ENCODE measurements around the gene PTPRN.
"Not testable (repeated sequence)": the region's sequence is repeated elsewhere in the genome, so short reads cannot be mapped to it uniquely, and the experiment has no call there.

The PTPRN gene

DNA sequence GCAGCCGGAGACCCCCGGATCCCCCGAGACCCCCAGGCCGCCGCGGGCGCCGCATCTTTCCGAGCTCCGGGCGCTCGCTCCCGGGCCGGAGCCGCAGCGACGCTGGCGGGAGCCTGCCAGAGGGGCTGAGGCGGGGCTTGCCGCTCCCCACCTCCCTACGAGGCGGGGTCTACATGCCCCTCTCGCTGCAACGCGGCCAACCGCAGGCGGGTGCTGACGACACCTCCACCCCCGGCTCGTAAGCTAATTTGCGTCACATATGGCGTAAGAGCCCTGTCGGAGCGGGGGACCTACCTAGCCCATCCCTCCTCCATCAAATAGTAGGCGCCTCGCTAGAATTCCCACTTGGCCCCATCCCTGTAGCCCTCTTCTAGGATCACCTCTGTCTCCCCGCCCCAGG, at the start of gene PTPRN:
Gene PTPRN (minus strand): TSS at position 124 of the 400 bp plus-strand sequence. CDS start 69 bp downstream, at position 55.
- no peak for DNase-seq (ENCODE audit: low read depth)

DNA sequence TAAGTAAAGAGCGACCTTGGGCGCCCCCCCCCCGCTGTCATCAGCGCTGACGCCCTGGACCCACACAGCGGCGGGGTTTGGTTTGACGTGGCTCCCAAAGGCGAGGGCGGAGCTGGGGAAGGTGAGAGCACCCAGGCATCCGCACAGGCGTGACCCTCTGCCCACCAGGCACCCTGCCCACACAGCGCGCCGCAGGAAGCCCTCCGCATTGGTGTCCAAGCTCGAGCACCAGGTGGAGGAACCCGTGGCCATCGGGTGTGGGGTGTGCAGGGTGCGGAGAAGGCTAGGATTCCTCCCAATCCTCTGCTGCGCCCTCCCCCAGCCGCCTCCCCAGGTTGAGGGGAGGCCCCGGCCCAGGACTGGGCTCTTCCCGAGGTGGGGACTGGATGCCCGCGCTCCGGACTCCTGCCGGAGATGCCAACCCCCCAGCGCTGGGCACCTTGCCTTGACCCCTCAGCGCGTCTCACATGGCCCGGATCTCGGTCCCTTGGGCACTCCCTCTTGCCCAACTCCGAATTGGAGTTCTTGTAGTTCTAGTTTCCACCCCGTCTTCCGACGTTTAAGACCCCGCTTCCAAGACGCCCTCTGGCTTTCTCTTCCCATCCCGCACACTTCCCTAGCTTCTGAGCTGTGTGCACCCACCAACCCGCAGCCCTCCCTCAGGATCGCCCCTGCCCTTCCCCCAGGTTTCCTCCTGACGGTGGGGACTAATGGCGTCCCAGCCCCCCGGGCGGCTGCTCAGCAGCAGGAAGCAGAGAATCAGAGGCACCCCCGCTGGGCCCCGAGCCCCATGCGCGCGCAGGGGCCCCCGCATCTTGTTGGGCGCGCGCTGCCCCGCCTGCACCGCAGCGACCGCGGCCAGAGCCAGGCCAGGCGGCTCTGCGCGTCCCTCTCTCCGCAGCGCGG, 49.2 kb upstream of the PTPRN start:
- DNase-seq (ENCODE audit: low read depth): no peak

DNA sequence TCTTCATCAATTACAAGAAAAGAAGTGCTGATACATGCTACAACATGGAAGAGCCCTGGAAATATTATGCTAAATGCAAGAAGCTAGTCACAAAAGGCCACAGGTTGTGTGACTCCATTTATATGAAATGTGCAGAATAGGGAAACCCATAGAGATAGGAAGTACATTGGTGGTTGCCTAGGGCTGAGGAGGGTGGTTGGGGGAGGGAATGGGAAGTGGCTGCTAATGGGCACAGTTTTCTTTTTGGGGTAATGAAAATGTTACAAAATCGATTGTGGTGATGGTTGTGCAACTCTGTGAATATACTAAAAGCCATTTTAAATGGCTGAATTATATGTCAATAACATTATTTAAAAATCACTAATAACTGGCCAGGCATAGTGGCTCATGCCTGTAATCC, 47.6 kb upstream of the PTPRN start:
- no peak for DNase-seq (ENCODE audit: low read depth)

DNA sequence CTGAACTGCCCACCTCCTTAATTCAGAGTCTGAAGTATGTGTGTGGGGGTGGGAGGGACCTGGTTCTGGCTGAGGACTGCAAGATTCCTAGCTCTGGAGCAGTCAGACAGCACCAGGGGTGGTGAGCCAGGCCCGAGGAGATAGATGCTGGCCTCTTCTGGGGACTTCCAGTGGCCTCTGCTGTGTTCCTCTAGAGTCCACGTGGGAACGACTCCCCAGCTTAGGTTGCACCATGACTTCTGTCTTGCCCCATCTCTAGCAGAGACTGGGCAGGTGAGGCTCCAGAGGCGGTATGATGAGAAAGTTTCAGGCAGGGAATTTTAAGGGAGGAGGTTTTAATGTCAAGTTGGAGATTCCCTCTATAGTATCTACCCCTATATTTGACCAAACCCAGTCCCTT, 45.4 kb upstream of the PTPRN start:
- no peak for DNase-seq (ENCODE audit: low read depth)

DNA sequence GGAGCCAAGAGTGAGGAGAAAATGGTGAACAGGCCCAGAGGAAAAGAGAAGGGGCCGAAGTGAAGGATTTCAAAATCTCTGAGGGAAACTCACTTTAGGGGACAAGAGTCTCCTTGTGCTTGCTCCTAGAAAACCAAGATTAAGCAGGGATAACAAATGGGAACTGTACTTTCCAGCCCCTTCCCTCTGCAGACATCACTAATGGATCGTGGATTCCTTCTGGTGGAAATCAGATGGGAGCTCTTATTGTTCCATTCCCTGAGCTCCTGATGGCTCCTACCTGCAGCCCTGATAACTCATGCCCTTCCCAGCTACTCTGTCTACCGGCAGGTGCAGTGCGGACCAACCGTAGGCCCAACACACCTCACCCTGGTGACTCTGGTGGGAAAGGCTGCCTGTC, 43.9 kb upstream of the PTPRN start:
- DNase-seq (ENCODE audit: low read depth): no peak

DNA sequence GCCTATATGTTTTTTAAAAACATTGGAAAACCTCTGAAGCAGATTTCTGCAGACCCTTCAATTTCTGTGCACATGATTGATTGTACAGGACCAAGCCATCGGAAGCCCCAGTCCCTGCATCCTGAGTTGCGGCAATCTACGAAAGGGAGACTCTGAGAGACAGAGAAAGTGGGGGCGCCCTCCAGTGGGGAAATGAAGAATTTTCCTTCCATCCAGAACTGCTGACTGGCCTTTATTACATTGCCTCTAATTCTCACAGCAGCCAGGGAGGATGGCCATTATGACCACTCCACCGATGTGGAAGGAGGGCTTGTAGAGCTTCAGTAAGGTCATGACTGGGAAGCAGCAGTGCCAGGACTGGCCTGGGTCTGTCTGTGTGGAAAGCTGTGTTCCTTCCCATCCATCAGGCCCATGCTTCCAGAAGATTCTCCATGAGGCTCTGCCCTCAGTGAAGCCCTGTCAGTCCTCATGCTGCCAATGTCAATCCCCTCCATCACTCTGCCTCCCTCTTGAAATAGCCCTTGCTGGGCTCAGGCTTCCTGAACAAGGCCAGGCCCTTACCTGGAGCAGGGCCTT, 43.3 kb upstream of the PTPRN start:
- DNase-seq (ENCODE audit: low read depth): no peak

DNA sequence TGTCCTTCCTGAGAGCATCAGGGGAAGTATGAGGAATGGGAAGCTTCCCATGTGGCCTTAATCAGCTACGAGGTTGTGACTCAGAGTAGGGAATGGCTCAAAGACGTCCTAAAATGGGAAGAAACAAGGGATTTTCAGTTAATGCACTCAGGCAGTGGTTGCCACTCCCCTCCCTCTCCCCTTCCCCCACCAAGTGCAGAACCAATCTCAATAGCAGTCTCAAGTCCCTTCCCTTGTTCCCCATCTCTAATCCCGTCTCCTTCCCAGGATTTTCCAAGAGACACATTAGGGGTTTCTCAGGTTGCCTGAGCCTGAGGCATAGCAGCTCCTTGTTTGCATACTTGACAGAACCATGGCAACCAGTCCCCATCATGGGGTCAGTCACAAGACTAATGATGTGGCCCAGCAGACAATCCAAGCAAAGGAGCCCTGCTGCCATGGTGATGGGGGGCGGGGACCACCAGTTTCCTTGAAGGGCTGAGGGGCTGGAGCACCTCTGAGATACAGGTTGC, 41.6 kb upstream of the PTPRN start:
- DNase-seq (ENCODE audit: low read depth): peak; percentile 61

DNA sequence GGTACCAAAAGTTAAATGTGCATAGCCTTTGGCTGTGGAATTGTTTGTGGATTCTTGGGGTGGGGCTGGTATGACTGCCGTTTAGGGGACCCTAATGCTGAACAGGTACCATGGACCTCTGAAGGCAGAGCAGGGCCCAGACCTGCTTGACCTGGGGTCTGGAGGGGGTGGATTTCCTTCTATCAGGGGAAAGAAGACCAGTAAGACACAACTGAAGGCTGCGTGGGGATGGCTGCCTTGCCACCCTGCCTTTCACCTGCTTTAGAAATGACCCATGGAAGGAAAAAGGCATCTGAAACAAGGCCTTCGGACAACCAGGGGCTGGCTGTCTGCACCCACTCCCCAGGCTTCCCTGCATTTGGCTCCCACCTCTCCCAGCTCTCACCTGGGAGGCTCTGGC, 41.0 kb upstream of the PTPRN start:
- no peak for DNase-seq (ENCODE audit: low read depth)

DNA sequence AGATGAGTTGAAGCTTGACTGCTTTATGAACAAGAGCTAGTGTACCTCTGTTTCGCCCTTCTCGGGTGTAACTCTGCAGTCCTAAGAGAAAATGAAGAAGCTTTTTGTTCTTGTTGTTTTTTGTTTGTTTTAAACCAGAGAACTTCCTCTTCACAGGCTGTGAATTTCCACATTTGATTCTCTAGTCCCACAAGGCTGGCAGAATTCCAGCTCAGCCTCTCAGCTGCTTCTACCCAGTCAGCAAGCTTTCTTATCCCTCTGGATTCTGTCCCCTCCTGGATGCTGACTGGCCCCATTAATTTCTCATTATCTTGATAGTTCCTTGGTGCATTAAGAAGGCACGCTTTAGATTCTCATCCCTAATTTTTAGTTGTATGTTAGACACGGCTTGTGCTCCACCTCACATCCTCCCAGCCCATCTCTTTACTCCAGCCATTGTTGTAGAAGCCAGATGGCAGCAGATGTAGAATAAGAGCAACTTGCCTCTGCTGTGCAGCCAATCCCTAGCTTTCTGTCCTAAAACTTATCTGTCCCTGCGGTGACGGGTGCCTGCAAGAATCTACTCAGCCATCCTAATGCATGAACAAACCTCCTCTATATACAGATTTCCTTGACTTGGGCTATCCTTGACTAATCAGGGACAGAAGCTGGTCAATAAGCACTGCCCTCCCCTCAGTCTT, 35.7 kb upstream of the PTPRN start:
- no peak for DNase-seq (ENCODE audit: low read depth)

DNA sequence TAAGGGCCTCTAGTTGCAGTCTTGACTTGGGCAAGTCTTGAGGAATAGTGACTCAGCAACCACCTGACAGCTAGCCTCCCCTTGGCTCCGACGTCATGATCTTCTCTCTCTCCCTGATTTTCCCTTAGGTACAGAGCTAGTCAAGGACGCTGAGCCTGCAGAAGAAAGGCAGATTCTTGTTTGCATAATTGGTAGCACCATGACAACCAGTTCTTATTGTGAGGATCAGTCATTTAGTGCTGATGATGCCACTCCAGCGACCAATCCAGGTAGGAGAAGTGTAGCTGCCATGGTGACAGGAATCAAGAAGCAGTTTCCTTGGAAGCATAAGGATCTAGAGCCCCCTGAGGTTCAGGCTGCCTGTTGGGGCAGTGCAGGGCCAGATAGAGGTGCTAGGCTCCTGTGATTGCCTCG, 26.2 kb upstream of the PTPRN start:
- no peak for DNase-seq (ENCODE audit: low read depth)

DNA sequence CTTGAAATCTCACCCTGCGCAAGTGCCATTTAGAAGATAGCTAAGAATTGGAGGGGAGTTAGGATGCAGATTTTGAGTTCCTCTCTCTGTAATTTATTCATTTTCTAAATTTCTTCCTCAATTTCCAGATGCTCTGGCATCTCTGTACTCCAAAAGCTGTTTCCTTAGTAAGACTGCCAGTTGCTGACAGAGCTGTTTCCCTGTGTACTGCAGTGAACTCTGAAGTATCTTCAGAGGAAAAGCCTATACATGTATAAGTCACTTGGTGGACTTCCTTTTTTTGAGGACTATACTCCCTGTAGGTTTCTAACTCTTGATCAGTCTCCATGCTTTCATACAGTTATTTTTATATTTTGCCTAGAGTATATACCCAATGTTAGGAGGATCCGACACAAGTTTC, 24.9 kb upstream of the PTPRN start:
- DNase-seq (ENCODE audit: low read depth): no peak

DNA sequence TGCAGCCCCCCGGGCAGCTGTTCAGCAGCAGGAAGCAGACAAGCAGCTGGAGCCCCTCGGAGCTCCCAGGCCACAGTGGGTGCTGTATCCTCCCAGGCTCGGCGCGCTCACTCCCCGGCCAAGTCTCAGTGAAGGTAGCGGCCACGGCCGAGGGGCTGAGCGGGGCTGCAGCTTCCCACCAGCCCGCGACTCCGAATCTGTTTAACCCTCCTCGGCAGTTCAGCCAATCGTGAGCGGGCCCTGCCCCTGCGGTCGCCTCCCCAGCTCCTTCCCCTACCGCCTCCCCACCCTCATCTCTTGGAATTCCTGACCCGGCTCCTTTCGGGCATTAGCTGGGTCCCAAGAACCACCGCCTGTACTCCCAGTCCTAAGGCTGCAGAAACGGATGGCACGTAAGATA, 23.3 kb upstream of the PTPRN start, which contains the start of gene RESP18:
Gene RESP18 (minus strand): TSS at position 203 of the 400 bp plus-strand sequence.
- DNase-seq (ENCODE audit: low read depth): no peak

DNA sequence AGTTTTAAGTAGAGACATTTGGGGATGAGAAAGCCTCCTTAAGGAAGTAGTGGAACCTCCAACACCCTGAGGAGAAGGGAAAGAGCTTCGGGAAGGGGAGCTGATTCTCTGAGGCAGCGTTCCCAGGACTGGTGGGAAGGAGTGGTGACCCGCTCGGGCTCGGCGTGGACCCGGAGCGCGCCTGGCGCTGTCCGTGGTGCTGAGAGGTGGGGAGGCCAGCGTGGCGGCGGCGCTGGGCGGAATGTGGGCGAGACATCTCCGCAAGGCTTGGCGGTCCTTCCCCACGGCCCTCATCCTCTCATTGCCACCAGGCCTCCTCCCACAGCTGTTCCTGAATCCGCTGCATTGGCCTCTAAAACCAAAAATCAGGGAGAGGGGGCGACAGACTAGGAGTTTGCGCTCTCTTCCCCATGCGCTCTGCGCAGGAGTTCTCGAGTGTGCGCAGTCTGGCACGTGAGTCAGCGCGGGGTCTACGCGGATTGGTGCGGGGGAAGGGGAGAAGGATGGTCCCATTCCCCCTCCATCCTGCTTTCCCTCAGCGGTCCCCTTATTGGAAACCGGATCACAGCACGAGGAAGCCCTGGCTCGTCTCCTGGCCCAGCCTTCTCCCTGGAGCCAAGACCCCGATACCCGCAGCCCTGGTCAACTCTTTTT, 22.5 kb upstream of the PTPRN start:
- no peak for DNase-seq (ENCODE audit: low read depth)

DNA sequence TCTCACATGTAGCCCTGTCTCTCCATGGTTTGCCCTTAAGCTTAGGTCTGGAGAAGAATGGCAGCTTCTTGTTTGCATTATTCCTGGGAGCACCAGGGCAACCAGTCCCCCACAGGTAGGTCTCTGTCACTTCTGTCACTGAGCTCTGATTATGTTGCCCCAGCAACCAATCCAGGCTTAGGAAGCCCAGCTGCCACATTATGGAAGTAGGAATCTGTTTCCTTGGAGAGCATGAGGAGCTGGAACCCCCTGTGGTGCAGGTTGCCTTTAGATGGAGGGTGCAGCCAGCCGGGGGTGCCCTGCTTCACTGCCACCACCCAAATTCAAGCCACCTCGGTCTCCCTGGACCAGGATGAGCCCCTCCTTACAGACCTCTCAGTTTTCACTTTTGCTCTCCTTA, 18.5 kb upstream of the PTPRN start:
- no peak for DNase-seq (ENCODE audit: low read depth)

DNA sequence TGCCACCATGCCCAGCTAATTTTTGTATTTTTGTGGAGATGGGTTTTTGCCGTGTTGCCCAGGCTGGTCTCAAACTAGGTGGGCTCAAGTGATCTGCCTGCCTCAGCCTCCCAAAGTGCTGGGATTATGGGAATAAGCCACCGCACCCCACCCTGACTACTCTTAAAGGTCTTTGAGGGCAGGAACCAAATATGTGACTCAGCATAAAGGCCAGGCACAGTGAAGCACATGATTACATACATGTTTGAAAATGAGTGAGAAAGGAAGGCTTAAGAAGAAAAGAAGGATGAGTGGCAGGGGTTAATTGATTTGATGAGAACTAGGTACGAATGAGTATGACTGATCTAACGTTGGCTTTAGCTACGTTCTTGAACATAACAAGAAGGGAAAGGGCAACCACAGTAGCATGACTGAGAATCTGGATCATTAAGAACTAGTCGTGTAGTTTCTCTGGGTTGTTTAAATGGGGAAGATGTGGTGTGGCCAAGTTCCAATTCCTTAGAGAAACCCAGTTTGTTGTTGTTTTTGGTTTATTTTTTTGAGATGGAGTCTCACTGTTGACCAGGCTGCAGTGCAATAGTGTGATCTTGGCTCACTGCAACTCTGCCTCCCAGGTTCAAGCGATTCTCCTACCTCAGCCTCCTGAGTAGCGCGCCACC, 16.6 kb upstream of the PTPRN start:
- no peak for DNase-seq (ENCODE audit: low read depth)

DNA sequence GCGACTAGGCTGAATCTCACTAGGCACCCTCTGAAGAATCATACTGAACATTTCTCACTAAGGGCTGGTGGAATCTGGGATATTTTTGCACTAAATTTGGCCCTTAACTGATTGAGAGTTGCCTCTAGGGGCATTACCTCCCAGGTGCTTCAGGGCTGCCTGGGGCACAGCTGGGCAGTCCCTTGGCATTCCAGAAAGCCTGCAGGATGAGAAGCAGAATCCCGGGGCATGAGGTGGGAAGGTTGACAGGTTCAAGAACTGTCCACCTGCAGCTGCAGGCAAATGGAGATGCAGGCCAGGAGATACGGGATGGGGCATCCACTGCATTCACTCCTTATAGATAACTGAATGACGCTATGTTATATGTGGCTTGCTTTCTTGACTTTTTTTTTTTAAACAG, 15.9 kb upstream of the PTPRN start:
- DNase-seq (ENCODE audit: low read depth): no peak

DNA sequence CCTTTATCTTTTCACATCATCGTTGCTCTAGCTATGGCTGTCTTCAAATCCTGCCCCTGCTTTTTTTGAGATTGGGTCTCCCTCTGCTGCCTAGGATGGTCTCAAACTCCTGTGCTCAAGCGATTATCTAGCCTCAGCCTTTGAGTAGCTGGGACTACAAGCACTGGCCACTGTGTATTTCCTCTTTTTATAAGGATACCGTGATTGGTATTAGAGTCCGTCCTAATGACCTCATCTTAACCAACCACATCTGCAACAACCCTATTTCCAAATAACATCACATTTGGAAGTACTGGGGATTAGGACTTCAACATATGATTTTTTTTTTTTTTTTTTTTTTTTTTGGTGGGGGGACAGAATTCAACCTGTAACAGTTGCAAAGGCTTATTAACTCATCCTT, 14.2 kb upstream of the PTPRN start:
- DNase-seq (ENCODE audit: low read depth): no peak

DNA sequence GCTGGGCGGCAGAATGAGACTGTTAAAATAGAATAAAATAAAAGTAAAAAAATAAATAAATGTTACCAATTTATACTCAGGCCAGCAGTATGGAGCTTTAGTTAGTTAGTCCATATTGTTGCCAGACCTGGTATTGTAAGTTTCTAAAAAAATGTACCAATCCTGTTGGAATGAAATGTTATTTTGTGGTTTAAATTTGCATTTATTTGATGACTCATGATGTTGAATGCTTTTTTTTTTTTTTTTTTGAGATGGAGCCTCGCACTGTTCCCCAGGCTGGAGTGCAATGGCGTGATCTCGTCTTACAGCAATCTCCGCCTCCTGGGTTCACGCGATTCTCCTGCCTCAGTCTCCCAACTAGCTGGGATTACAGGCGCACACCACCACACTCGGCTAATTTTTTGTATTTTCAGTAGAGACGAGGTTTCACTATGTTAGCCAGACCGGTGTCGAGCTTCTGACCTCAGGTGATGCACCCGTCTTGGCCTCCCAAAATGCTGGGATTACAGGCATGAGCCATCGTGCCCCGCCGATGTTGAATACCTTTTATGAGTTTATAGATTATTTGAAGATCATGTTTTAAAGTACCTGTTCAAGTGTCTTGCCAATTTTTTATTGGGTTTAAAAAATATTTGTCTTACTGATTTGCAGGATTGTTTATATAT, 5.7 kb upstream of the PTPRN start:
- no peak for DNase-seq (ENCODE audit: low read depth)

DNA sequence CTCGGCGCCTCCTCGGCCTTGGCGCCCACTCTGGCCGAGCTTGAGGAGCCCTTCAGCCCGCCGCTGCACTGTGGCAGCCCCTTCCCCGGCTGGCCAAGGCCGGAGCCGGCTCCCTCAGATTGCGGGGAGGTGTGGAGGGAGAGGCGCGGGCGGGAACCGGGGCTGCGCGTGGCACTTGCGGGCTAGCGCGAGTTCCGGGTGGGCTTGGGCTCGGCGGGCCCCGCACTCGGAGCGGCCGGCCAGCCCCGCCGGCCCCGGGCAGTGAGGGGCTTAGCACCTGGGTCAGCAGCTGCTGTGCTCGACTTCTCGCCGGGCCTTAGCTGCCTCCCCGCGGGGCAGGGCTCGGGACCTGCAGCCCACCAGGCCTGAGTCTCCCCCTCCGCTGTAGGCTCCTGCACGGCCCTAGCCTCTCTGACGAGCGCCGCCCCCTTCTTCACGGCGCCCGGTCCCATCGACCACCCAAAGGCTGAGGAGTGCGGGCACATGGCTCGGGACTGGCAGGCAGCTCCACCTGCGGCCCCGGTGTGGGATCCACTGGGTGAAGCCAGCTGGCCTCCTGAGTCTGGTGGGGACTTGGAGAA, 3.6 kb upstream of the PTPRN start:
- DNase-seq (ENCODE audit: low read depth): not testable (repeated sequence)

DNA sequence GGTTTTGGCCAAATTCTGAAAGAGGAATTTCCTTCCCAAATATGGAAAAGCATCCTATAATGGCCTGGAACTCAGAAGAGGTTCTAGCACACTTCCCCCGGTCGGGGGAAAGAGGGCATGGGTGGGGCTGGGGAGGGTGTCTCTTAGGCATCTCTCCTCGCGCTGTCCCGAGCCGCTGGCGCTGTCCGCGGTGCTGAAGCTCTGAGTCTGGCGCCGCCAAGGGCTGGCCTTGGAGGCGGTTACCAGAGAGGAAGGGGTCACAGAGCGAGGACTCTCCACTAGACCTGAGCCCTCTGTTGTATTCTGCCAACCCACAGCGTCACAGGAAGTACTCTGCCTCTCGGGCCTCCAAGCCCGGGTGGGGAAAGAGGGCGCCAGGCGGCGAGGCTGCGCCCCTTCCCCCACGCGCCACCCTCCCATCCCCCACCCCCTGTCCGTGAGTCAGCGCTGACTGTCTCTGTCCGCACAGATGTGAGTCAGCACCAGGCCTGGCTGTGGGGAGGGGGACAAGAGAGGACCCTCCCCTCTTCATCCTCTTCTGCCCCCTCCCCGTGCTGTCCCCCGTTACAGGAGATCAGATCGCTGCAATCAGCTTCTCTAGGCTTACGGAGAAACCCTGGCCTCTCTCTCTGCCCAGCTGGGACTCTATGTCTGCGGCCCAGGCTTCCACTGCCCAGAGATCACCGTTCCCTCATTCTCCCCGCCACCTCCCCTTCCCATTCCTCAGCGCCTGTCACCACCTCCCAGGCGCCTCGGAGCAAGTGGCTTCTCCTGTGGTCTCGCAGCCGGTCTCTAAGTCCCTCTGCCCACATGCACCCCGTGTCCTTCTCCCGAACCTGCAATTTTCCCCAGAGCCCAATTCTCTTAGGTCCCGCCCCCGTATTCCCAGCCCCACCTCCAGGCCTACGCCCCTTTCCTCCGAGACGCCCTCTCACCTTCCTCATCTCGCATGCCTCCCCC, 779 bp downstream of the PTPRN start:
- no peak for DNase-seq (ENCODE audit: low read depth)
